GM19397 (cell line): Measurements from ENCODE around the gene CCDC13.
"Not testable (repeated sequence)": the region's sequence is repeated elsewhere in the genome, so short reads cannot be mapped to it uniquely, and the experiment has no call there.

Experiments
- ATAC-seq: cut with Tn5 transposase; IDR thresholded peaks from one replicate; pipeline ENCODE4 v1.9.1; 2021; ENCODE audit warnings: mild to moderate bottlenecking, moderate library complexity; ENCODE audit not compliant: unreplicated experiment

CCDC13 gene, protein sequence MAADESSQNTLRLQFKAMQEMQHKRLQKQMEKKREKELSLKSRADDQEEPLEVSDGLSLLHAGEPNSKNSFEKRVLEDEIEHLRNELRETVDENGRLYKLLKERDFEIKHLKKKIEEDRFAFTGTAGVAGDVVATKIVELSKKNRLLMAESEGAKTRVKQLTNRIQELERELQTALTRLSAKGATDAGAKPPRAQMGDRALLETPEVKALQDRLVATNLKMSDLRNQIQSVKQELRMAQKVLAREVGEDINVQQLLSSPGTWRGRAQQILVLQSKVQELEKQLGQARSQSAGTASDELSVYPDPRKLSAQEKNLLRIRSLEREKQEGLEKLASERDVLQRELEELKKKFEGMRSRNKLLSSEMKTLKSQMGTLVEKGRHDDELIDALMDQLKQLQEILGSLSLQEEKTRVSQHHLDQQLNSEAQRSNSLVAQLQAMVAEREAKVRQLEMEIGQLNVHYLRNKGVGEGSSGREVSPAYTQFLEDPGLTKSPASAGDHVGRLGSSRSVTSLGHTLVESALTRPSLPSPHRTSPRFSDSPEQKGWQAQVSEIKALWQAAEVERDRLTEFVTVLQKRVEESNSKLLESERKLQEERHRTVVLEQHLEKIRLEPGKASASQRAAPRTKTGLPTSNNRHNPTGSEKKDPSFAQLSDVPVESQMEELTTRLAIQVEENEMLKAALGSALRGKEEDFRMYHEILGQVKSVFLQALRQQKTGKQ

DNA sequence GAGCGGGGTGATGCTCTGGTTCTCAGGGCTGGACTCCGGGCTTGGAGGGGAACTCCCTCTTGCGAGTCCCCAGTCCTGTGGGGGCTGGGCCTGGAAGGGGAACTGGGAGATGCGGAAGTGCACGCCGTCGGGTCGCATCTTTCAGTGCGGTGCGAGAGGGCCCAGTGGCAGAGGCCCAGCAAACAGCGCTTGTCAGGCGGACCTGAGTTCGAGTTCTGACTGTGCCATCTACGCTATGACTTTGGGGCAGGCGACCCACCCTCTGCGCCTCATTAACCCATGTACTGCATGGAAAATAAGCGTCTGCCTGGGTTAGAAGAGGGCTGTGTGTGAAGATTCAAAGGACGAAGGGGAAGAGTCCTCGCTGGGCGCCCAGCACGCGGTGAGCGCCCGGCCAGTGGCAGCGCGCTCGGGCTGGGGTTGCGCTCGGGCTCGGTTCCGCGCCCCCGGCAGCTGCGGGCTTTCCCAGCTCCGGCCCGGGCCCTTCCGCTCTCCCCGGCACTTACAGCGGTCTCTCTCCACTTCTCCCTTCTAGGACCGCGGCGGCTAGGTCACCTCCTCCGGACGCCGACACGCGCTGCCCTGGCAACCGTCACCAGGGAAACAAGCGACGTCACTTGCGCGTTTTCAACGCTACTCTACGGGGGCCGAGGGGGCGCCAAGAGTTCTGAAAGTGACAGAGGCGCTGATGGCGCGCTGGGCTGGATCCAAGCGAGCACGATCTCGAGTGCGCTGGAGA, at the start of gene CCDC13:
TSS of gene CCDC13 (minus strand) at position 584 of the 739 bp plus-strand sequence. CDS start 14,908 bp downstream, outside the sequence.
- ATAC-seq: peak; percentile 99

DNA sequence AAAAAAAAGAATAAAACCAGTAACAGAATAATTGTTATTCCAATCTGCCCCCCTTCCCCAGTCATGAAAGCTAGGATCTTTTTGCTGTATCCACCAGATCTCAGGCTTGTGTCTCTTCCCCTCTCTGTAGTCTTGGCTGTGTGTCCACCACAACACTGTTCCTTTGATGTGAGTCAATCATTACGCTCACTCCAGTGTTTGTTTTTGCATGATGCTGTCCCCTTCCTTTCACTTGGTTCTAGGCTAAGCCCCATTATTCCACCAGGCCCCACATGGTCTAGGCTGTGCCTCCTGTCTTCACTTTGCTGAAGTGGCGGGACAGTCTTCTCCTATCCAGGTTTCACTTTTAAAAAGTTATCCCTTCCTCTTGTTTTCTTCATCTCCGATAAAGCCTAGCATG, 49.8 kb upstream of the CCDC13 start:
- ATAC-seq: no peak

DNA sequence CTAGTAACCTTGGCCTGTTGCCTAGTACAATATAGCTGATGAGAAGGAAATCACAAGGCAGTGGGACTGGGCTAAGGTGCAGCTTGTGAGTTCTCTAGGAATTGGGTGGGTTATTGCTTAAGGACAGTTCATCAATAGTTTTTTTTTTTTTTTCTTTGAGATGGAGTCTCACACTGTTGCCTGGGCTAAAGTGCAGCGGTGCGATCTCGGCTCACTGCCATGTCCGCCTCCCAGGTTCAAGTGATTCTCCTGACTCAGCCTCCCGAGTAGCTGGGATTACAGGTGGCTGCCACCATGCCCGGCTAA, 47.6 kb upstream of the CCDC13 start:
- no peak for ATAC-seq

GRCh38 chr3:42819351-42819965, 46.4 kb upstream of the CCDC13 start:
- ATAC-seq: no peak

DNA sequence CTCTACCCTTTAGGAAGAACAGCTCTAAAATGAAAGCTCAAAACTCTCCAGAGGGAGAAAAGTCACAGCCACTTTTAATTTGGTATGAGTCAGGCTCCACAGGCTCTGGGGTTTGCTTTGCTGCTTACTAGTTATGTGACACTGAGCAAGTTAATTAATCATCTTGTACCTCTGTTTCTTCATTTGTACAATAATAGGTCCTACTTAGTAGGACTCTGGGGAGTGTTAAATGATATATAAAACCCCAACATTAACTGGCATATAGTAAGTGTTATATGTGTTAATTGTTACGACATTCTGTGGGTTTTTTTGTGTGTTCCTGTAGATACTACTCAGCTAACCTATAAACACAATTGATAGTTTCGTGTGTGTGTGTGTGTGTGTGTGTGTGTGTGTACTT, 42.8 kb upstream of the CCDC13 start:
- no peak for ATAC-seq

DNA sequence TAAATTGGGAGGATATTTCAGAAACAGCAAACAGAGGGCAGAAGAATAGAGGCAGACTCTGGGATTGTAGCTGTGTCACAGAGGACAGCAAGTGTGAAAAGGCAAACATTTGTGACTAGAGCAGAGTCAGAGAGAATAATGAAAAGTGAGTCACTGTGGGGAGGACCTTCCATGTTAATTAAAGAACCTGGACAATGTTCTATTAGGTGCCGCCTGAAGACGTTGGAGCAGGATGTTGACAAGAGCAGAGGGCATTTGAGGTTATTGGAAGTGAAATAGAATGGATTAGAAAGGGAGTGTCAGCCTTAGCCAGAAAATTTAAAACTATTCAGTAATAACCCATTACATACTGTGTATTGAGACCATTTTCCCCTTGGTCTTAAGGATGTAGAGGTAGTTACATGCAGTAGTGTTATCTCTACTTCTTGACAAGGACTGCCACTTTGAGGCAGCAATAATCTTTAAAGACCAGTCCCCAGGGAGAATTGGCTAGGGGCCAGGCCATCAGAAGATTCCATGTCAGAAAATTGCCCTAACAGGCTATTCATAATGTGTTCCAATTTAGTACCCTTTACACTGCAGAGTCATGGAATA, 42.0 kb upstream of the CCDC13 start:
- ATAC-seq: no peak

GRCh38 chr3:42814246-42814645, 41.2 kb upstream of the CCDC13 start:
- no peak for ATAC-seq

GRCh38 chr3:42811118-42811883, 38.2 kb upstream of the CCDC13 start:
- not testable (repeated sequence) for ATAC-seq

- ATAC-seq: not testable (repeated sequence)
Measured at GRCh38 chr3:42810706-42811105, 37.7 kb upstream of the CCDC13 start.

GRCh38 chr3:42809202-42809601, 36.1 kb upstream of the CCDC13 start, which contains the start of gene ACKR2:
TSS of gene ACKR2 (plus strand) at chr3:42809445. CDS start at chr3:42864503, 55,058 bp downstream.
- no peak for ATAC-seq

- ATAC-seq: no peak
Measured at GRCh38 chr3:42807929-42808328, 34.9 kb upstream of the CCDC13 start.

- ATAC-seq: no peak
Measured at GRCh38 chr3:42805141-42805821, 32.2 kb upstream of the CCDC13 start.

GRCh38 chr3:42804831-42805132, 31.7 kb upstream of the CCDC13 start:
- no peak for ATAC-seq

GRCh38 chr3:42804106-42804830, 31.2 kb upstream of the CCDC13 start, which contains the start of gene HIGD1A:
TSS of gene HIGD1A (minus strand) at chr3:42804490. CDS start at chr3:42794253, 10,237 bp downstream.
- ATAC-seq: peak; percentile 100

- peak; percentile 22 for ATAC-seq
Measured at GRCh38 chr3:42803414-42804105, 30.5 kb upstream of the CCDC13 start.

- ATAC-seq: no peak
Measured at GRCh38 chr3:42802876-42803413, 29.9 kb upstream of the CCDC13 start.

DNA sequence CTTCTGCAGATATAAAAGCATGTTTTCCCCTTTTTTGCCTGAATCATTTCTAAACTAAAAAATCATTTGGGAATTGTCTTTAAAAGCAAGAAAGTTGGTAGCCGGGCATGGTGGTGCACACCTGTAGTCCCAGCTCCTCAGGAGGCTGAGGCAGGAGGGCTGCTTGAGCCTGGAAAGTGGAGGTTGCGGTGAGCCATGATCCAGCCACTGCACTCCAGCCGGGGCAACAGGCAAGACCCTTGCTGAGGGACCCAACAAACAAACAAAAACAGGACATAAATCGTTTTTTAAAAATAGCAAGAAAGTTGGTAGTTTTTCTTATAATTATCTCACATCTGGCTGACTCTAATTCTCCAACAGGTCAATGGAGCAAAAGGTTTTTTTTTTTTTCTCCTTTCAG, 28.7 kb upstream of the CCDC13 start:
- ATAC-seq: no peak

GRCh38 chr3:42801048-42801620, 28.1 kb upstream of the CCDC13 start:
- no peak for ATAC-seq
